ENCODE results near the gene NEUROG2. TPM values are rescaled to one million over a fixed set of nuclear protein-coding genes. Genes with fewer than 3 reads are reported as not detected.

The NEUROG2 gene
- total RNA-seq, 1 experiment from 2014 or later, result not detected

- H3K23me2 ChIP-seq (ENCODE audit: insufficient read length, low read depth, low read length, poor library complexity, severe bottlenecking), result no peaks in the 10 kb centered on the region
- Mint-ChIP-seq H3K4me3 (no peak overlapping the region), H3K9me3 (peaks cover 0 to 3% of the 10 kb centered on the region in 2 experiments; a peak in 1 of 5 replicates), H3K4me1 (peaks cover 0 to 3% of the 10 kb centered on the region in 2 experiments; a peak in 1 of 4 replicates), H3K27me3 (ENCODE audit: low read depth) (peaks cover 85% of the 10 kb centered on the region), H3K27ac (no peak overlapping the region), H3K36me3 (ENCODE audit: insufficient read depth in 1 of 3, low read depth in 3 of 3) (no peaks in the 10 kb centered on the region)
- H3K4me2 ChIP-seq (ENCODE audit: insufficient read depth, insufficient read length, low read length), result no peak overlapping the region
- no peak overlapping the region for H3T11ph ChIP-seq (ENCODE audit: low read length)
- DNase-seq, result no peak
- H2BK20ac ChIP-seq (ENCODE audit: low read depth, low read length, poor library complexity, severe bottlenecking), result no peak overlapping the region
- H3K4me1 ChIP-seq (ENCODE audit: insufficient read depth, low read length), result no peaks in the 10 kb centered on the region
- H2BK15ac ChIP-seq (ENCODE audit: low read depth, low read length), result no peak overlapping the region
- no peaks in the 10 kb centered on the region for H3K79me1 ChIP-seq (ENCODE audit: insufficient read depth, low read depth, low read length, poor library complexity, severe bottlenecking)
- H2BK120ac ChIP-seq (ENCODE audit: low read depth, low read length, poor library complexity, severe bottlenecking), result no peak overlapping the region
- H3K27me3 ChIP-seq (ENCODE audit: insufficient read depth, low read length), result peaks cover 11% of the 10 kb centered on the region; the same call in 1 of the 2 replicates
- no peak overlapping the region for H2BK12ac ChIP-seq (ENCODE audit: insufficient read length, low read depth, low read length)
- H3K56ac ChIP-seq (ENCODE audit: insufficient read length, low read depth, low read length), result no peak overlapping the region
- no CpG with 5 or more reads among the region's 5 CpGs for WGBS (ENCODE audit: extremely low coverage, insufficient read length, low lambda C conversion rate)
- H4K8ac ChIP-seq (replicated peaks; ENCODE audit: insufficient read length, low read depth, low read length), result no peak overlapping the region
- H4K5ac ChIP-seq (ENCODE audit: insufficient read length, low read depth, low read length), result no peak overlapping the region
- H3K79me2 ChIP-seq (ENCODE audit: insufficient read depth, low read length), result no peaks in the 10 kb centered on the region
- no peak overlapping the region for H3K18ac ChIP-seq (ENCODE audit: insufficient read length, low read depth, low read length)
- H4K91ac ChIP-seq (ENCODE audit: insufficient read length, low read depth, low read length), result no peak overlapping the region
- no peaks in the 10 kb centered on the region for H4K20me1 ChIP-seq (ENCODE audit: control insufficient read depth, insufficient read depth, insufficient read length)
- H3K27ac ChIP-seq (ENCODE audit: insufficient read length, low read depth, low read length), result no peak overlapping the region
- H2AFZ ChIP-seq (ENCODE audit: low read length), result no peak overlapping the region
- no peak for TF ChIP-seq CTCF (conservative IDR thresholded peaks at IDR 0.05)
- H2AK5ac ChIP-seq (ENCODE audit: insufficient read length, low read length), result no peak overlapping the region
- no peak overlapping the region for H2BK5ac ChIP-seq (ENCODE audit: insufficient read length, low read length)
- no peak overlapping the region for H3K4ac ChIP-seq (ENCODE audit: low read depth, low read length)
- H3K23ac ChIP-seq (ENCODE audit: insufficient read length, low read depth, low read length), result no peak overlapping the region
- H3K9ac ChIP-seq (ENCODE audit: extremely low read depth, insufficient read length, low read length), result no peak overlapping the region
- no peak overlapping the region for H3K14ac ChIP-seq (ENCODE audit: insufficient read depth, low read length)
- no peaks in the 10 kb centered on the region for H3K9me3 ChIP-seq (ENCODE audit: control insufficient read depth, low read depth, low read length)
Observed at GRCh38 chr4:112502871-112503270, 13.1 kb downstream of the NEUROG2 start.
